HPDE6-E6E7 (cell line): ENCODE measurements around the gene CDH23.
"Not testable (repeated sequence)": the region's sequence is repeated elsewhere in the genome, so short reads cannot be mapped to it uniquely, and the experiment has no call there.

Experiments used
- DNase-seq: peaks from one replicate; pipeline ENCODE4 v3.0.0; 2011; ENCODE audit warnings: missing footprints; ENCODE audit errors: extremely low spot score

Gene CDH23

GRCh38 chr10:71582506-71583475 lies 186.1 kb downstream of the CDH23 start:
- DNase-seq, result no peak

- no peak for DNase-seq
These were observed 187.7 kb downstream of the CDH23 start for GRCh38 chr10:71584461-71584860.

- DNase-seq, result no peak
These were observed 188.3 kb downstream of the CDH23 start for GRCh38 chr10:71584902-71585563.

- DNase-seq, result no peak
These were observed 189.0 kb downstream of the CDH23 start for GRCh38 chr10:71585564-71586290.

GRCh38 chr10:71587941-71588573 lies 191.3 kb downstream of the CDH23 start:
- DNase-seq, result no peak

GRCh38 chr10:71588685-71589084 lies 192.0 kb downstream of the CDH23 start:
- no peak for DNase-seq

- DNase-seq, result no peak
These were observed 193.2 kb downstream of the CDH23 start for GRCh38 chr10:71589617-71590551.

GRCh38 chr10:71590781-71591350 lies 194.1 kb downstream of the CDH23 start:
- DNase-seq, result no peak

- no peak for DNase-seq
These were observed 198.3 kb downstream of the CDH23 start for GRCh38 chr10:71594934-71595571.

- DNase-seq, result no peak
These were observed 198.9 kb downstream of the CDH23 start for GRCh38 chr10:71595649-71596048.

- DNase-seq, result no peak
These were observed 199.4 kb downstream of the CDH23 start for GRCh38 chr10:71596127-71596526.

- no peak for DNase-seq
These were observed 200.0 kb downstream of the CDH23 start for GRCh38 chr10:71596759-71597158.

GRCh38 chr10:71597821-71598498 lies 201.2 kb downstream of the CDH23 start:
- no peak for DNase-seq

- no peak for DNase-seq
These were observed 201.9 kb downstream of the CDH23 start for GRCh38 chr10:71598621-71599055.

GRCh38 chr10:71599518-71599917 lies 202.8 kb downstream of the CDH23 start:
- DNase-seq, result no peak

GRCh38 chr10:71600242-71600641 lies 203.5 kb downstream of the CDH23 start:
- DNase-seq, result not testable (repeated sequence)

- no peak for DNase-seq
These were observed 204.1 kb downstream of the CDH23 start for GRCh38 chr10:71600849-71601248.

GRCh38 chr10:71601273-71601672 lies 204.6 kb downstream of the CDH23 start:
- no peak for DNase-seq

- DNase-seq, result no peak
These were observed 206.4 kb downstream of the CDH23 start for GRCh38 chr10:71603150-71603549.
